GM12864 (cell line): ENCODE measurements around the gene MCL1.

Experiments
- DNase-seq: peaks from one replicate; pipeline ENCODE4 v3.0.0-alpha.2; 2011; ENCODE audit warnings: low read depth
- H3K4me3 ChIP-seq: 2 replicates; pipeline ENCODE4 v1.5.1; 2011; ENCODE audit warnings: mild to moderate bottlenecking, low read depth, low read length, control low read depth
- TF ChIP-seq, protein P1 (sequence below): IDR thresholded peaks from 2 replicates; pipeline ENCODE4 v1.5.1; 2011; ENCODE audit warnings: low read depth, mild to moderate bottlenecking, moderate library complexity, low read length, control low read depth, inconsistent platforms; ENCODE audit errors: missing control alignments

Gene MCL1

GRCh38 chr1:150537732-150538684, 41.4 kb downstream of the MCL1 start:
- no peak overlapping the region for H3K4me3 ChIP-seq
- TF ChIP-seq, protein P1, sequence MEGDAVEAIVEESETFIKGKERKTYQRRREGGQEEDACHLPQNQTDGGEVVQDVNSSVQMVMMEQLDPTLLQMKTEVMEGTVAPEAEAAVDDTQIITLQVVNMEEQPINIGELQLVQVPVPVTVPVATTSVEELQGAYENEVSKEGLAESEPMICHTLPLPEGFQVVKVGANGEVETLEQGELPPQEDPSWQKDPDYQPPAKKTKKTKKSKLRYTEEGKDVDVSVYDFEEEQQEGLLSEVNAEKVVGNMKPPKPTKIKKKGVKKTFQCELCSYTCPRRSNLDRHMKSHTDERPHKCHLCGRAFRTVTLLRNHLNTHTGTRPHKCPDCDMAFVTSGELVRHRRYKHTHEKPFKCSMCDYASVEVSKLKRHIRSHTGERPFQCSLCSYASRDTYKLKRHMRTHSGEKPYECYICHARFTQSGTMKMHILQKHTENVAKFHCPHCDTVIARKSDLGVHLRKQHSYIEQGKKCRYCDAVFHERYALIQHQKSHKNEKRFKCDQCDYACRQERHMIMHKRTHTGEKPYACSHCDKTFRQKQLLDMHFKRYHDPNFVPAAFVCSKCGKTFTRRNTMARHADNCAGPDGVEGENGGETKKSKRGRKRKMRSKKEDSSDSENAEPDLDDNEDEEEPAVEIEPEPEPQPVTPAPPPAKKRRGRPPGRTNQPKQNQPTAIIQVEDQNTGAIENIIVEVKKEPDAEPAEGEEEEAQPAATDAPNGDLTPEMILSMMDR = no peak
- DNase-seq = no peak

GRCh38 chr1:150536836-150537731, 42.3 kb downstream of the MCL1 start:
- TF ChIP-seq, protein P1 = no peak
- H3K4me3 ChIP-seq = no peak overlapping the region
- DNase-seq = no peak

GRCh38 chr1:150535511-150536287, 43.7 kb downstream of the MCL1 start:
- TF ChIP-seq, protein P1 = no peak
- H3K4me3 ChIP-seq = no peak overlapping the region
- DNase-seq = no peak

DNA sequence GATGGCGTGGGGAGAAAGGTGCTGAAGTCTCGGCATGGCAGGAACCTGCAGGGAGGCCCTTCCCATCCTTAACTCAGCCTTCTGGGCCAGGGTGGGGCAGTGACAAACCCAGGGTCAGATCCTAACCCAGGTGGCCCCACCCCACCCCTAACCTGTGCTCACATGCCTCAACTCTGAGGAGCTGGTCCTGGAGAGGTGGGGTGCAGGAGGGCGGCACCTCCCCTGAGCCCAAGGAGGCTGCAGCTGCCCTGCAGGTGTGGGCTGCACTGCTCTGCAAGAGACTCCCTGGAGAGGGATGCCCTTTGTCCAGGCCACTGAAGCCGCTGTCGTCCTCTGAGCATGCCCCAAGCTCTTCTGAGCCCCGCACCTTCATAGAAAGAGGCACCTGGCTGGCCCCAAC, 45.4 kb downstream of the MCL1 start:
- H3K4me3 ChIP-seq = no peak overlapping the region
- TF ChIP-seq, protein P1 = no peak
- DNase-seq = no peak

DNA sequence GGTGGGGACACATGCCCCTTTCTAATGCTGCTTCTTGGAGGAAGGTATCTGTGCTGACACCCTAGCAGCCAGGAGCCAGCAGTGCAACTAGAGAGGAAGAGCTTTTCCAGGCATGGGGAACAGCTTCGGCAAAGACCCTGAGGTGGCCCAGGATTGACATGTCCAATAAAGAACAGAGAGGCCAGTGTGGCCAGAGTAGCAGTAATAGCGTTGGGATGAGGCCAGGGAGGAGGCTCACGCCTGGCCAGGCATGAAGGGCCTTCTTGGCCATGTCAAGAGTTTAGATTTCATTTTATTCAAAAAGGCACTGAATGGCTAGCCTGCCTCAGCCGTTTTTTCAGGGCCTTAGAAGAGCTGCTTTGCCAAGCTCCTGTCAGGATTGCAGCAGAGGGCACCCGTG, 46.5 kb downstream of the MCL1 start:
- DNase-seq = no peak
- H3K4me3 ChIP-seq = no peak overlapping the region
- TF ChIP-seq, protein P1 = no peak

- no peak overlapping the region for H3K4me3 ChIP-seq
- TF ChIP-seq, protein P1 = no peak
- DNase-seq = no peak
These were observed 48.8 kb downstream of the MCL1 start for GRCh38 chr1:150530491-150531159.
